ENCODE results near the gene OR9A2. TPM values are rescaled to one million over a fixed set of nuclear protein-coding genes. Genes with fewer than 3 reads are reported as not detected.

The OR9A2 gene
- total RNA-seq, 1 experiment from 2014 or later = not detected

DNA sequence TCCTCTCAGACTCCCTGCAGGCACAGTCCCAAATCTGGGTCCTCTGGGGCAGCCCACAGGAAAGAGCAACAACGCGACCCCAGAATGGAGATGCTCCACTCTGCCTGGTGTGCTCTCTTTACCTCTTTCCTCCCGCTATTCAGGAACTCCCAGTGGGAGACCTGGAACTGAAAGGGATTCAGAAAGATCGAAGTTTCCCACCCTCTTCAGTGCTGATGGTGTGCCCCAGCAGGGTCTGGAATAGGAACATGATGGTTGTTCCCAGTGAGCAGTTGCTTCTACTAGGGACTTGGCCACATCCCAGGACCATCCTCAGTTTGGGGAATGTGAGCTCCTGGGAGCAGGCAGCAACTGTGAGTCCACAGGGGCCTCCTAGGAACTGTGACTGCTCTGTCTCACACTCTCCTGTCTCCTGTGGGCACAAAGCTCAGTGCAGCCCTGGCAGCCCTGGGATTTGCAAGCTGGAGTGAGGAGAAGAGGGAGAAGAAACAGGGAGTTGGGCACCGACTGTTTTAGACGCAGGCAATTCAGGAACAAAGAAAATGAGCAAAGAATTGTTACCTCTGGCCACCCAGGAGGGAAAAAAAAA is 43.1 kb upstream of the OR9A2 start:
- no peak for TF ChIP-seq ZNF274 (IDR thresholded peaks at IDR 0.05; ENCODE audit: low read depth, low read length)
- TF ChIP-seq, protein P1, sequence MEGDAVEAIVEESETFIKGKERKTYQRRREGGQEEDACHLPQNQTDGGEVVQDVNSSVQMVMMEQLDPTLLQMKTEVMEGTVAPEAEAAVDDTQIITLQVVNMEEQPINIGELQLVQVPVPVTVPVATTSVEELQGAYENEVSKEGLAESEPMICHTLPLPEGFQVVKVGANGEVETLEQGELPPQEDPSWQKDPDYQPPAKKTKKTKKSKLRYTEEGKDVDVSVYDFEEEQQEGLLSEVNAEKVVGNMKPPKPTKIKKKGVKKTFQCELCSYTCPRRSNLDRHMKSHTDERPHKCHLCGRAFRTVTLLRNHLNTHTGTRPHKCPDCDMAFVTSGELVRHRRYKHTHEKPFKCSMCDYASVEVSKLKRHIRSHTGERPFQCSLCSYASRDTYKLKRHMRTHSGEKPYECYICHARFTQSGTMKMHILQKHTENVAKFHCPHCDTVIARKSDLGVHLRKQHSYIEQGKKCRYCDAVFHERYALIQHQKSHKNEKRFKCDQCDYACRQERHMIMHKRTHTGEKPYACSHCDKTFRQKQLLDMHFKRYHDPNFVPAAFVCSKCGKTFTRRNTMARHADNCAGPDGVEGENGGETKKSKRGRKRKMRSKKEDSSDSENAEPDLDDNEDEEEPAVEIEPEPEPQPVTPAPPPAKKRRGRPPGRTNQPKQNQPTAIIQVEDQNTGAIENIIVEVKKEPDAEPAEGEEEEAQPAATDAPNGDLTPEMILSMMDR (IDR thresholded peaks at IDR 0.05 in 2 of 3, conservative IDR thresholded peaks at IDR 0.05 in 1 of 3; ENCODE audit: borderline replicate concordance in 1 of 3, insufficient read depth in 1 of 3, low read depth in 2 of 3, low read length in 2 of 3) = no peak
- TF ChIP-seq POLR2A (IDR thresholded peaks at IDR 0.05; ENCODE audit: borderline replicate concordance, extremely low read depth, insufficient read depth, insufficient read length) = no peak
- Histone ChIP-seq H3K36me3 (ENCODE audit: control insufficient read depth in 1 of 2, insufficient read depth in 2 of 2, low read length in 2 of 2) (no peaks in the 10 kb centered on the region), H4K20me1 (ENCODE audit: insufficient read depth) (no peaks in the 10 kb centered on the region), H2AFZ (ENCODE audit: low read depth, low read length, poor library complexity, severe bottlenecking) (no peak overlapping the region), H3K79me2 (ENCODE audit: insufficient read depth, low read length) (no peaks in the 10 kb centered on the region), H3K4me1 (ENCODE audit: control insufficient read depth in 1 of 2, insufficient read depth in 2 of 2, low read length in 2 of 2) (no peaks in the 10 kb centered on the region), H3K9me2 (ENCODE audit: insufficient read depth) (no peaks in the 10 kb centered on the region), H3K4me2 (ENCODE audit: low read length) (no peak overlapping the region), H3K9ac (ENCODE audit: low read length) (no peak overlapping the region), H3K9me3 (ENCODE audit: control insufficient read depth in 1 of 2, insufficient read depth in 1 of 2, low read depth in 1 of 2, low read length in 2 of 2) (no peaks in the 10 kb centered on the region), H3K27ac (ENCODE audit: low read depth, low read length) (no peak overlapping the region), H3K4me3 (replicated peaks in 1 of 2; ENCODE audit: low read depth in 1 of 2, low read length in 2 of 2) (no peak overlapping the region), H3K27me3 (ENCODE audit: insufficient read depth, low read length) (0 out of 2 replicates have a peak, but pooled peaks cover 6% of the 10 kb centered on the region)
- POLR2A ChIA-PET = no interaction called here
- RAD21 ChIA-PET (ENCODE audit: low non-redundant PET in 1 of 2, low total read pairs in 2 of 2, uncharacterized antibody in 2 of 2, unreplicated experiment in 2 of 2) = no interaction called here
- intact Hi-C loops (cut with micrococcal nuclease) = no loop called here
- no TSS peak for BruUV-seq (replicated peaks)
- CTCF ChIA-PET = no interaction called here
- DNase-seq (ENCODE audit: low read depth, low spot score) (no peak), ATAC-seq (no peak)

DNA sequence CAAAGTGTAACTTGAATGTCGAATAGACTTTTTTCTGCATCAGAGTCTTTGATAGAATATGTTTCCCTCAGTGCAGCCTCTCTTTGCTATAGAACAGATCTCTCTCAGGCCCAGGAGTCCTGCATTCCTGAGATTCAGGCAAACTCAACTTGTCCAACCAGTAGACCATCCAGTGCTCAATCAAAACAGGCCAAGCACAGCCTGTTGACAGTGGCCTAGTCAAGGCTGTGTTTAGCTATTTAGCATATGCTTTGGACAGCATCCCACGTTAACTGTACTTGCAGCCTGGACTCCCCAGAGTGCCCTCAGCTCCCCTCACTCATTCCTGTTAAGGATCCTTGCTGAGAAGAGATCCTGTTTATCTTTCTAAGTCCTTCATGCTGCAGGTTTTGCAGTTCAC is 41.5 kb upstream of the OR9A2 start:
- DNase-seq (ENCODE audit: low read depth, low spot score) = no peak
- intact Hi-C loops (cut with micrococcal nuclease) = no loop called here
- ChIA-PET RAD21 (ENCODE audit: low non-redundant PET in 1 of 2, low total read pairs in 2 of 2, uncharacterized antibody in 2 of 2, unreplicated experiment in 2 of 2) (no interaction called here), POLR2A (no interaction called here), CTCF (no interaction called here)
- no TSS peak for BruUV-seq (replicated peaks)
- Histone ChIP-seq H3K4me2 (ENCODE audit: low read length) (no peak overlapping the region), H3K27ac (ENCODE audit: low read depth, low read length) (no peak overlapping the region), H3K36me3 (ENCODE audit: control insufficient read depth in 1 of 2, insufficient read depth in 2 of 2, low read length in 2 of 2) (no peaks in the 10 kb centered on the region), H2AFZ (ENCODE audit: low read depth, low read length, poor library complexity, severe bottlenecking) (no peak overlapping the region), H3K9me3 (ENCODE audit: control insufficient read depth in 1 of 2, insufficient read depth in 1 of 2, low read depth in 1 of 2, low read length in 2 of 2) (no peaks in the 10 kb centered on the region), H3K27me3 (ENCODE audit: insufficient read depth, low read length) (0 out of 2 replicates have a peak, but pooled peaks cover 6% of the 10 kb centered on the region), H3K4me3 (replicated peaks in 1 of 2; ENCODE audit: low read depth in 1 of 2, low read length in 2 of 2) (no peak overlapping the region), H4K20me1 (ENCODE audit: insufficient read depth) (no peaks in the 10 kb centered on the region), H3K4me1 (ENCODE audit: control insufficient read depth in 1 of 2, insufficient read depth in 2 of 2, low read length in 2 of 2) (no peaks in the 10 kb centered on the region), H3K9ac (ENCODE audit: low read length) (no peak overlapping the region), H3K79me2 (ENCODE audit: insufficient read depth, low read length) (no peaks in the 10 kb centered on the region), H3K9me2 (ENCODE audit: insufficient read depth) (no peaks in the 10 kb centered on the region)
- no peak for ATAC-seq
- TF ChIP-seq FOSL1 (IDR thresholded peaks at IDR 0.05; ENCODE audit: low read depth) (no peak), EGR1 (IDR thresholded peaks at IDR 0.05; ENCODE audit: low read depth) (no peak), ZNF274 (IDR thresholded peaks at IDR 0.05; ENCODE audit: low read depth, low read length) (no peak), EZH2 (IDR thresholded peaks at IDR 0.05) (no peak), SP1 (IDR thresholded peaks at IDR 0.05; ENCODE audit: low read depth) (no peak), ZFX (IDR thresholded peaks at IDR 0.05) (no peak), SIN3A (IDR thresholded peaks at IDR 0.05; ENCODE audit: low read depth) (no peak), POLR2AphosphoS5 (IDR thresholded peaks at IDR 0.05; ENCODE audit: low read depth, low read length) (no peak), CEBPB (IDR thresholded peaks at IDR 0.05; ENCODE audit: low read depth) (no peak)
- TF ChIP-seq, protein P2, sequence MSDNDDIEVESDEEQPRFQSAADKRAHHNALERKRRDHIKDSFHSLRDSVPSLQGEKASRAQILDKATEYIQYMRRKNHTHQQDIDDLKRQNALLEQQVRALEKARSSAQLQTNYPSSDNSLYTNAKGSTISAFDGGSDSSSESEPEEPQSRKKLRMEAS (IDR thresholded peaks at IDR 0.05) = no peak
- TF ChIP-seq, protein P3, sequence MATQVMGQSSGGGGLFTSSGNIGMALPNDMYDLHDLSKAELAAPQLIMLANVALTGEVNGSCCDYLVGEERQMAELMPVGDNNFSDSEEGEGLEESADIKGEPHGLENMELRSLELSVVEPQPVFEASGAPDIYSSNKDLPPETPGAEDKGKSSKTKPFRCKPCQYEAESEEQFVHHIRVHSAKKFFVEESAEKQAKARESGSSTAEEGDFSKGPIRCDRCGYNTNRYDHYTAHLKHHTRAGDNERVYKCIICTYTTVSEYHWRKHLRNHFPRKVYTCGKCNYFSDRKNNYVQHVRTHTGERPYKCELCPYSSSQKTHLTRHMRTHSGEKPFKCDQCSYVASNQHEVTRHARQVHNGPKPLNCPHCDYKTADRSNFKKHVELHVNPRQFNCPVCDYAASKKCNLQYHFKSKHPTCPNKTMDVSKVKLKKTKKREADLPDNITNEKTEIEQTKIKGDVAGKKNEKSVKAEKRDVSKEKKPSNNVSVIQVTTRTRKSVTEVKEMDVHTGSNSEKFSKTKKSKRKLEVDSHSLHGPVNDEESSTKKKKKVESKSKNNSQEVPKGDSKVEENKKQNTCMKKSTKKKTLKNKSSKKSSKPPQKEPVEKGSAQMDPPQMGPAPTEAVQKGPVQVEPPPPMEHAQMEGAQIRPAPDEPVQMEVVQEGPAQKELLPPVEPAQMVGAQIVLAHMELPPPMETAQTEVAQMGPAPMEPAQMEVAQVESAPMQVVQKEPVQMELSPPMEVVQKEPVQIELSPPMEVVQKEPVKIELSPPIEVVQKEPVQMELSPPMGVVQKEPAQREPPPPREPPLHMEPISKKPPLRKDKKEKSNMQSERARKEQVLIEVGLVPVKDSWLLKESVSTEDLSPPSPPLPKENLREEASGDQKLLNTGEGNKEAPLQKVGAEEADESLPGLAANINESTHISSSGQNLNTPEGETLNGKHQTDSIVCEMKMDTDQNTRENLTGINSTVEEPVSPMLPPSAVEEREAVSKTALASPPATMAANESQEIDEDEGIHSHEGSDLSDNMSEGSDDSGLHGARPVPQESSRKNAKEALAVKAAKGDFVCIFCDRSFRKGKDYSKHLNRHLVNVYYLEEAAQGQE (IDR thresholded peaks at IDR 0.05; ENCODE audit: low read depth) = no peak
- TF ChIP-seq, protein P4, sequence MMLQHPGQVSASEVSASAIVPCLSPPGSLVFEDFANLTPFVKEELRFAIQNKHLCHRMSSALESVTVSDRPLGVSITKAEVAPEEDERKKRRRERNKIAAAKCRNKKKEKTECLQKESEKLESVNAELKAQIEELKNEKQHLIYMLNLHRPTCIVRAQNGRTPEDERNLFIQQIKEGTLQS (IDR thresholded peaks at IDR 0.05) = no peak
